Measurements from ENCODE around the gene FXYD6. TPM values are rescaled to one million over a fixed set of nuclear protein-coding genes. Genes with fewer than 3 reads are reported as not detected.
A peak's percentile ranks its signal among the peaks of the same experiment; 100 is the strongest.

Gene FXYD6
- total RNA-seq, 1 experiment from 2014 or later, result 1.0 TPM

GRCh38 chr11:117878314-117878938 lies 2.0 kb upstream of the FXYD6 start:
- no peak overlapping the region for H3K4me3 Mint-ChIP-seq (ENCODE audit: unreplicated experiment)
- Histone ChIP-seq H3K4me1 (peaks cover 14% of the 10 kb centered on the region; the same call in 1 of the 2 replicates), H3K4me3 (ENCODE audit: low read depth, low read length) (no peak overlapping the region), H3K9me3 (no peaks in the 10 kb centered on the region), H3K36me3 (ENCODE audit: control insufficient read depth, insufficient read depth, low read length) (no peaks in the 10 kb centered on the region), H3K27me3 (replicated peaks; ENCODE audit: control insufficient read depth, insufficient read depth, low read length) (peaks cover 17% of the 10 kb centered on the region)
- TF ChIP-seq, protein P1, sequence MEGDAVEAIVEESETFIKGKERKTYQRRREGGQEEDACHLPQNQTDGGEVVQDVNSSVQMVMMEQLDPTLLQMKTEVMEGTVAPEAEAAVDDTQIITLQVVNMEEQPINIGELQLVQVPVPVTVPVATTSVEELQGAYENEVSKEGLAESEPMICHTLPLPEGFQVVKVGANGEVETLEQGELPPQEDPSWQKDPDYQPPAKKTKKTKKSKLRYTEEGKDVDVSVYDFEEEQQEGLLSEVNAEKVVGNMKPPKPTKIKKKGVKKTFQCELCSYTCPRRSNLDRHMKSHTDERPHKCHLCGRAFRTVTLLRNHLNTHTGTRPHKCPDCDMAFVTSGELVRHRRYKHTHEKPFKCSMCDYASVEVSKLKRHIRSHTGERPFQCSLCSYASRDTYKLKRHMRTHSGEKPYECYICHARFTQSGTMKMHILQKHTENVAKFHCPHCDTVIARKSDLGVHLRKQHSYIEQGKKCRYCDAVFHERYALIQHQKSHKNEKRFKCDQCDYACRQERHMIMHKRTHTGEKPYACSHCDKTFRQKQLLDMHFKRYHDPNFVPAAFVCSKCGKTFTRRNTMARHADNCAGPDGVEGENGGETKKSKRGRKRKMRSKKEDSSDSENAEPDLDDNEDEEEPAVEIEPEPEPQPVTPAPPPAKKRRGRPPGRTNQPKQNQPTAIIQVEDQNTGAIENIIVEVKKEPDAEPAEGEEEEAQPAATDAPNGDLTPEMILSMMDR (IDR thresholded peaks at IDR 0.05; ENCODE audit: insufficient read depth in 1 of 2, low read depth in 1 of 2, low read length in 1 of 2, severe bottlenecking in 1 of 2, unreplicated experiment in 1 of 2), result no peak
- ChIA-PET POLR2A (no interaction called here), CTCF (interaction anchor here (1.0 to 3.6 kb wide), 3 partner anchors 34 to 452 kb away, joined by 3 to 23 read pairs (median 3); no protein-coding TSS in a partner anchor)
- no TSS peak for BruUV-seq (replicated peaks)
- H3K4me1 Mint-ChIP-seq (ENCODE audit: low read depth, unreplicated experiment), result peaks cover 6% of the 10 kb centered on the region
- no peak overlapping the region for H3K27ac Mint-ChIP-seq (ENCODE audit: unreplicated experiment)
- DNase-seq, result peak in 1 of 2 experiments; percentile 33
- H3K27me3 Mint-ChIP-seq (ENCODE audit: insufficient read depth, unreplicated experiment), result peaks cover 57% of the 10 kb centered on the region
- H3K9me3 Mint-ChIP-seq (ENCODE audit: unreplicated experiment), result no peaks in the 10 kb centered on the region
- H3K36me3 Mint-ChIP-seq (ENCODE audit: insufficient read depth, unreplicated experiment), result no peaks in the 10 kb centered on the region
- intact Hi-C loops (cut with micrococcal nuclease; ENCODE audit: unreplicated experiment), result no loop called here

DNA sequence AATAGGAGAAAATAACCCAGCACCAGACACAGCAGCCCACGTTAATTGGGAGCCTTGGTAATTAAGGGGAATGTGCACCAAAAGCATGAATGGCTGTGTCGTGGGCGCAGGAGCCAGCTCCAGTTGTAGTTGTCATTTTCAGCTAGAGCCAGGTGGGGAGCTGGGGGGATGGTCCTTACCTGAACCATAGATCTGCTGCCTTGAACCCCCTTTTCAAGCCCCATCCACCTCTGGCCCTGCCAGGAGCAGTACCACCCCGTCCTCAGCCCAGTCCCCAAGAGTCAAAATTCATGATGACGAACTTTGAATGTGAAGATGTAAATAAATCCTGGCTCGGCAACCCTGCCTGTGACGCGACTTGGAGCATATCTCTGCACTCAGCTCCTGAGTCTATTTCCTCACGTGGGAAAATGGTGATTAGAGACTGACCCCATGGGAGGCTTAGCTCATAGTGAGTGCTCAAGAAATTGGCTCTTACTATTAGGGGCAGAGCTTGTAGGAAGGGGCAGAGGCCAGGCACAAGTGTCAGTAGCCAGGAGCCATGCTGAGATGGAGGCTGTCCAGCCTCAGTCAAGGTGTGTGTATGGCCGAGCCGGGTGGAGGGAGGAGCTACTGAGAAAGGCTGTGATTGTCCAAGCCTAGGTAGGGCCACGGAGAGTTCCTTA lies 794 bp upstream of the FXYD6 start:
- DNase-seq, result peak in 1 of 2 experiments; percentile 32
- no peak overlapping the region for H3K27ac Mint-ChIP-seq (ENCODE audit: unreplicated experiment)
- no peaks in the 10 kb centered on the region for H3K9me3 ChIP-seq
- H3K4me3 ChIP-seq (ENCODE audit: low read depth, low read length), result peak overlapping the region; percentile 51
- H3K9me3 Mint-ChIP-seq (ENCODE audit: unreplicated experiment), result no peaks in the 10 kb centered on the region
- H3K4me3 Mint-ChIP-seq (ENCODE audit: unreplicated experiment), result peak overlapping the region; percentile 76
- peaks cover 58% of the 10 kb centered on the region for H3K27me3 Mint-ChIP-seq (ENCODE audit: insufficient read depth, unreplicated experiment)
- peaks cover 17% of the 10 kb centered on the region for H3K27me3 ChIP-seq (replicated peaks; ENCODE audit: control insufficient read depth, insufficient read depth, low read length)
- H3K36me3 Mint-ChIP-seq (ENCODE audit: insufficient read depth, unreplicated experiment), result no peaks in the 10 kb centered on the region
- intact Hi-C loops (cut with micrococcal nuclease; ENCODE audit: unreplicated experiment), result no loop called here
- TF ChIP-seq, protein P1 (IDR thresholded peaks at IDR 0.05; ENCODE audit: insufficient read depth in 1 of 2, low read depth in 1 of 2, low read length in 1 of 2, severe bottlenecking in 1 of 2, unreplicated experiment in 1 of 2), result no peak
- POLR2A ChIA-PET, result no interaction called here
- CTCF ChIA-PET, result interaction anchor here (1.1 to 3.6 kb wide), 7 partner anchors 30 to 176 kb away, joined by 3 to 23 read pairs (median 4); no protein-coding TSS in a partner anchor
- H3K36me3 ChIP-seq (ENCODE audit: control insufficient read depth, insufficient read depth, low read length), result no peaks in the 10 kb centered on the region
- no TSS peak for BruUV-seq (replicated peaks)
- peaks cover 14% of the 10 kb centered on the region; the same call in 1 of the 2 replicates for H3K4me1 ChIP-seq
- peaks cover 6% of the 10 kb centered on the region for H3K4me1 Mint-ChIP-seq (ENCODE audit: low read depth, unreplicated experiment)

DNA sequence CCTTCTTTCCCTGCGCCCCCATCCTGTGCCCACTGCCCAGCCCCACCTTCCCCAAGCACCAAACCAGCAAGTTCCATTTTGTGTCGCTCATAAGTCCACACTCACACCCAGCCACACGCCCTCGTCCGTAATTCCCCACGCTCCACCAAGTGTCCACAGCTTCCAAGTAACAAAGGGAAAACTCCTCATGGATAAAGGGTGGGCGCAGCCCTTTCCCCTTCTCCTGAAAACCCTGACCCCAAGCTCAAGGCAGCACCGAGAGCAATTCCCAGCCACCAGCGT lies 458 bp downstream of the FXYD6 start:
- H3K27me3 Mint-ChIP-seq (ENCODE audit: insufficient read depth, unreplicated experiment), result peaks cover 58% of the 10 kb centered on the region
- Histone ChIP-seq H3K4me3 (ENCODE audit: low read depth, low read length) (peak overlapping the region; percentile 51), H3K4me1 (peaks cover 14% of the 10 kb centered on the region; the same call in 1 of the 2 replicates), H3K27me3 (replicated peaks; ENCODE audit: control insufficient read depth, insufficient read depth, low read length) (peaks cover 14% of the 10 kb centered on the region), H3K36me3 (ENCODE audit: control insufficient read depth, insufficient read depth, low read length) (no peaks in the 10 kb centered on the region), H3K9me3 (no peaks in the 10 kb centered on the region)
- intact Hi-C loops (cut with micrococcal nuclease; ENCODE audit: unreplicated experiment), result no loop called here
- no peaks in the 10 kb centered on the region for H3K36me3 Mint-ChIP-seq (ENCODE audit: insufficient read depth, unreplicated experiment)
- H3K9me3 Mint-ChIP-seq (ENCODE audit: unreplicated experiment), result no peaks in the 10 kb centered on the region
- no peak for DNase-seq
- H3K4me3 Mint-ChIP-seq (ENCODE audit: unreplicated experiment), result peak overlapping the region; percentile 76
- H3K27ac Mint-ChIP-seq (ENCODE audit: unreplicated experiment), result no peak overlapping the region
- H3K4me1 Mint-ChIP-seq (ENCODE audit: low read depth, unreplicated experiment), result peaks cover 6% of the 10 kb centered on the region
- TF ChIP-seq, protein P1 (IDR thresholded peaks at IDR 0.05; ENCODE audit: insufficient read depth in 1 of 2, low read depth in 1 of 2, low read length in 1 of 2, severe bottlenecking in 1 of 2, unreplicated experiment in 1 of 2), result no peak
- ChIA-PET CTCF (interaction anchor here (0.6 to 3.6 kb wide), 5 partner anchors 31 to 159 kb away, joined by 3 to 23 read pairs (median 4); no protein-coding TSS in a partner anchor), POLR2A (interaction anchor here (1.0 kb wide), 1 partner anchor 71 kb away, joined by 7 read pairs; no protein-coding TSS in a partner anchor)
- BruUV-seq (replicated peaks), result no TSS peak

Measured in Caco-2 (cell line).